GM21390 (cell line): ENCODE measurements around the gene AMACR.

Experiments used
- ATAC-seq: cut with Tn5 transposase; IDR thresholded peaks from one replicate; pipeline ENCODE4 v1.9.1; 2021; ENCODE audit not compliant: unreplicated experiment

Gene AMACR

DNA sequence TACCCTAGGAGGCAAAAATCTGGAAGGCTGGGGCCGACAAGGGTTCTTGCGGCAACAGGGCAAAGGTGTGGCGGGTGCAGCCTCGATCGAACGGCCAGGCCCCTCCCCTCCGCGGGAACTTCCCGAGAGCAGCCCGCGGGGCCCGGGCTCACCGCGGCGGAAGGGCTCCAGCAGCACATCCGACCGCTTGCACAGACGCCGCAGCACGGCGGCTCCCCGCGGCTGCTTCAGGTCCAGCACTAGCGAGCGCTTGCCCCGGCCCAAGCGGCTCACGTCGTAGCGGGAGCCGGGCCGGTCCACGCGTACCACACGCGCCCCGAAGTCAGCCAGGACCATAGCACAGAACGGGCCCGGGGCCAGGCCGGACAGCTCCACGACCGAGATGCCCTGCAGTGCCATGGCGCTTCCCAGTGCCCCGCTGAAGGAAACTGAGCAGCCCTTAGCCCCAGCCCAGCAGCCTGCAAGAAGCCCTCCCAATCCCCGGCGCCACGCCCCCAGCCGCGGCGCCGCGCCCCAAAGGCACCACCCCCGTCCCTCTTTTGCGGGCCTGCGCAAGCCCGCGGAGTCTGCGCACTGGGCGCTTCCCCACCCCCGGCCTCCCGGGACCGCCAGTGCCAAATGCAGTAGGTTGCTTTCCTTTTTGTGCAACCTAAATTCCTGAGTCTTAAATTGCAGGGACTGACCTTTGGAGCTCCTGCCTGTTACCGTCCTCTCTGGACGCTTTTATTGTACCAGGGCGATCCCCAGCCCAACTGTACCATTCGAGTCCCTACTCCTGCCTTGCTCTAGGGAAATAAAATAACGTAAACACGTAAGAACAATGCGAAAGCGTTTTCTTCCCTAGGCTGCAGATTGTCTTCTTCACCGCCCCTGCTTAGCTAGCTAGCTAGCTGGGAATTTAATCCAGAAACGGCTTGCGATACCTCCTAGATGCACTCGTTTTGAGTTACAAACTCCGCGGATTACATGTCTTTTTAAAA lies at the start of gene AMACR:
Gene AMACR, minus strand, starts transcription at position 430 of the 980 bp plus-strand sequence. Its CDS starts 31 bp downstream, at position 399.
- ATAC-seq: peak; percentile 94

DNA sequence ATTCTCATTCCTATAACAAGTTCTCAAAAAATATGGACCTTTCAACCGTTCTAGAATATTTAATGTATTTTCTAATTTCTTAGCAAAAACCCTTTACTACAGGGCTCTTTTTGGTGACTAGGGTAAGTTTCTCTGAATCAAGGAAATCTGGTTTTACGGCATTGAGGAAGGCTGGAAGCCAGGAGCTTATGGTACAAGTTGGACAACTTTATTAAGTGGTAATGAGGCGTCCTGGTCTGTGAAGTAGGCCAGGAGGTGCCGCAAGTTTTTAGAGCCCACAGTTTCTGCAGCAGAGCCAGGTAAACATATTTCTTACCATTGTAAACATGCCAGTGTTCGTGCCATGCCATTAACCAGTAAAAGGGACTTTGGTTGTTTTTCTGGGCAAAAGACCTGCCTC lies 49.7 kb upstream of the AMACR start:
- ATAC-seq: no peak

DNA sequence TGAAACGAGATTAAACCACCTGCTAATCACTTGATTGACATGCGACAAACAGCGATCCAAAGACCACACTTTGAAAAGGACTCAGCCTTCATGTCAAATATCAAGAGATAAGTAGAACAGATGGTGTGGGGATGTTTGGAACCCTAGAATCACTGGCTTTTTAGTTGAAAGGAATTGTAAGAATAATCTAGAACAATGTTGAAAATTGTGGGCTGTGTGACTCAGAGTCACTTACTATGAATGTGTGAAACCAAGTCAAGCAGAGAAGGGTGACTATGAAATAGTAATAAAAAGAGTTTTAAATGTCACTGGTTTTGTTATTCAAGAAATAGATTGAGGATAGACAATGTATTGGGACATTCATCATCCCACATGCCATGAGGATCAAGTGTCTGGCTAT lies 49.3 kb upstream of the AMACR start:
- no peak for ATAC-seq

DNA sequence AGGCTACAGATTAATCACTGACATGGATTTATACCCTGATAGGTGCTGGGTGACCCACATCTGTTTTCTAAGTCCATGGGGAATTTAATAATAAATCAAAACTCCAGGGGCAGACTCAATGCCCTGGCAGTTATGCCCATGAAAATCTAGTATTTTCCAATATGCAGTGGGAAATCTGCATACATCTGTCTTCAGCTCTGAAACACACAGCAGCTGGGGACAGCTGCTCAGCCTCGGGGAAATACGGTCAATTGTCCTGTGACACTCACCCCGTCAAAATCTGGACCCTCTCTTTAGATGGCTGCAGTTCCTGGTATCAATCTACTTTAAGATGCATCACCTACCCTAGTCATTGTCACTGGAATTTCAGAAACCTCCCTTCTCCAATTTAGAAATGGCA lies 47.8 kb upstream of the AMACR start:
- no peak for ATAC-seq

DNA sequence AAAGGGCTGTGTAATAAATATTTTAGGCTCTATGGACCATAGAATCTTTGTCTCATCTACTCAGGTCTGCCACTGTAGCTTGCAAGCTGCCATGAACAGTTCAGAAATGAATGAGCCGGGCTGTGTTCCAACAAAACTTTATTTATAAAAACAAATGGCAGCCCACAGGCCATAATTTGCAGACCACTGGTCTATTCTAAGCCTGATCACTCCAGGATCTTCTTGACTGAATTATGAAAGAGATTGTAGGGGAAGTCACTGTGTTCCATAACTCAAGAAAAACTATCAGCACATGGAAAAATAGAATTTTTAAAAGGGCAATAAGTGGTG lies 46.5 kb upstream of the AMACR start:
- ATAC-seq: no peak

DNA sequence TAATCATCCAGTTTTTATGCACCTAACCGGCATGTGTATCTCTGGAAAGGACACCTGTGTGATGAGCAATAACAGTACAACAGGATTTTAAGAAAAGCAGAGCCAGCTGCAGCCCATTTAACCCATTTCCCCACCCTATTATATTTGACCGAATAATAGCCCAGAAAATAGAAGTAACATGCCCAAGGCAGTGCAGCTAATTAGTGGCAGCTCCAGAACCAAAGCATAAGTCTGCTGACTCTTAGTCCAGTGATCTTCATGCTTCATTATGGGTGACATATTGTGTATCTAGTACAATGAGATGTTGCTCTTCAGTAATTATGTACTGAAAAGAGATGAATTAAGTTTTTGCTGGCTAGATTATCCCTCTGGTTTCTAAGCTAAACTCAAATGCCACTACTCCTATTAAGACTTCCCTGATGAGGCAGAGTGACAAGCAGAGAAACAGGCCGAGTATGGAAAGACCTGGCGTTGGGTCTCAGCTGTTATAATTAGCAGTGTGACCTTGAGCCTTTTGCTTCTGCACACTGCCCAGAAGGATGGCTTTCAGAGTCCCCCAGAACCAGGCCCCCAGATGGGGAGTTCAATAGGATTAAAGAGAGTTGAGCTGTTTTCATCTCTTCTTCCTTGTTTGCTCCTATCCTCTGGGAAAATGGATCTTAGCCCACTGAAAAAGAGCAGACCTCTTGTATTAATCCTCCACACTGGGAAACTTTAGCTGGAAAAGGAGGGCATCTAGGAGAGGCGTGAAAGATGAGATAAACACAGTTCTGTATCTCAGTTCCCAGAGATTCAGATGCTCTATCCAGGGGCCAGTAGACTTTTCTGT lies 45.9 kb upstream of the AMACR start:
- no peak for ATAC-seq

DNA sequence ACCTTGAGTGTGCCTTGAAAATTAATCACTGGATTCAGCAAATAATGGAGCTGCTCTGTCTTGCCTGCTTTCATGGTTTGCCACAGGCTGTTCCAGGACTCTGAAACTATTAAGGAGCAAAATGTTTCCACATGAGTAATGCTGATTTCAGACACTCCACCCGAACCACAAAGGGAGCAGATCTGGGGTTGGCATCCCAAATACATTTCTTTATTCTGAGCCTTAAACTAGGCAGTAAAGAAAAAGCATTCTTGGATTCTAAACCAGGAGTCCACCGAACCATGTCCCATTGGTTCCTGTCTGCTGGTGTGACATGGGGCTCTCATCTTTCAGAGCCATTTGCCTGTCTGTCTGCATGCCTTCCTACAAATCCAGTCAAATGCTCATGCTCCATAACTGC lies 45.3 kb upstream of the AMACR start:
- ATAC-seq: no peak

DNA sequence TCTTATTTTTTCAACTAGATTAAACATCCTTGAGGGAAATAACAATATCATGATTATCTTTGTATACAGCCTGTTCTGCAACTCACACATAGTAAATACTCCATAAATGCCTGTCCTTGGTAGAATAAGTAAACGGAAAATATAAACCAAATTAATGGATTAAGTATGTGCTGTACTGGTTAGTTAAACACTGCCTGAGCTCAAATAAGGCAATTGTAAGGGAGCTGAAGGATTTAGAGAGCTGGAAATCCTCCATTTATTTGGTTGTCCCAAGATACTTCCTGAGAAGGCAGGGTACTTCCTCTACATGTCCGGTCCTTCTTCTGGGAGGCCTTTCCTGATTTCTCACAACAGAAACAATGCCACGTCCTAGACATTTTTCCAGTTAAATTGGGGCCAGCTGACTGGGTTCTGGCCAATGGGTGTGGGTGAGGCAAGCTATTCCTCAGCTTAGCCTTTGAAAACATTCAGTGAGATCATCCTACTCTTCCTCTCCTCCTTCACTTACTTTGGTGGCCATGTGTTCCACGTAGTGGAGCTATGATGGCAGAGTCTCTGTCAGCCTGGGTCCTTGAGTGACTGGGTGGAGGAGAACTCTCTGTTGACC lies 43.6 kb upstream of the AMACR start:
- ATAC-seq: no peak

DNA sequence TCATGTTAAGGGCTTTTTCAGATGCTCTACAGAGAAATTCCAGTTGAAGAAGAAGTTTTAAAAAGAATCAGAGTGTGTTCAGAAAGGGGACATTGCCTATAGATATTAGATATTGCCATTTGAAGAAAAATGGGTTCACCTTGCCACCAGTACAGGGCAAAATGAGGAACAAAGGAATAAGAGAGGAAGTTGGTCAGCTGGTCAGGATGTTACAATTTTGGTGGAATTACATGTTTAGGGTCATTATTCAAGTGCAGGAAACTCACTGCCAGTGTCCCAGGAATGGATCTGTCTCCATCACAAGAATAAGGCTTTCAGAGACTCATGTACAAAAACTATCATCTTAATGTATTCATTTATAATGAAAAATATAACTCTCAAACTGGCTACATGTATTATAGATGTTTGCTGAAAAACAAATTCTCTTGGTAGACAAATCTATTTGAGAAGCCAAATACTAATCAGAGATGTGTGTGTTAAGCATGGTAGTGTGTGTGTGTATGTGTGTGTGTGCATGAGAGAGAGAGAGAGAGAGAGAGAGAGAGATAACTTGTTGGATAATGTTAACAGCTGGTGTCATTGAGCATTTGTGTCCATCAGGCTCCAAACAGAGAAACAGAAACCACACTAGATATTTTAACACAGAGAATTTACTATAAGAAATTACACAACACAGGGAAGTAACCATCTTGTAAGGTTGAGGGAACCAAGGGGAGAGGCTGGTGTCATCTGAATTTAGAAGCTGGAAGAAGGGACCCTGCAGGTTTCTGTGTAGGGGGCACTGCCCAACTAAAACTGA lies 40.1 kb upstream of the AMACR start:
- no peak for ATAC-seq

DNA sequence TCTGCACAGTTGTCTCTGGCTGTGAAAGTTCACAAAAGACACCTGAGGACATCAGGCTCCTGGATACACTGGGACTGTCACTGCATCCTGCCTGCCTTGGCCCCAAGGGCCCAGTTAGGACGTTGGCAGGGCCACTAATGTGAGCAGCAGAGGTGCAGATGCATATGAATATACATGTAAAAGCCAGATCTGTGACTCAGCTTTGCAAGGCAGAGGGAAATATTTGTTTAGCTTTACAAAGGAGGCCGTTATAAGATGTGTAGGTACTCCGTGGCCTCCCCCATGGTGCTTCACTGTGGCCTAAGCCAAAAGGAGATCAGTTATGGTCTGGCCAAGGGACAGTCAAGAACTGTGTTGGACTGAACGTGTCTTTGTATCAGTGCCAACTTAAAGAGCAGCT lies 39.3 kb upstream of the AMACR start:
- ATAC-seq: no peak

DNA sequence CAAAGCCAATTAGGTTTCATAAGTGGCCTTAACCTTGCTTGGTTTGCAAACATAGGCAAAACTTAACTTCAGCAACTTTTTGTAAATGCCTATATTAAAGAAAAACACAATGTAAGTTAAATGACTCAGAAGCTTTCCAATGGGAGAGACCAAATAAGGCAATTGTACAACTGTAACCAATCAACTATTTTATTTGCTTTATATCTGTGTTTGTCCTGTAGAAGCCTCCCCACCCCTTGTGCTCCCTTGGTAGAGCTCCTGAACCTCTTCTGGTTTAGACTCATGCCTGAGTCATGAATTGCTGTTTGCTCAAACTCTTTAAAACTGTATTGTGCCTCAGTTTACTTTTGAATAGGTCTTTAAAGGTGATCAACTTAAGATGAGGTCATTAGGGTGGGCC lies 38.1 kb upstream of the AMACR start:
- no peak for ATAC-seq

DNA sequence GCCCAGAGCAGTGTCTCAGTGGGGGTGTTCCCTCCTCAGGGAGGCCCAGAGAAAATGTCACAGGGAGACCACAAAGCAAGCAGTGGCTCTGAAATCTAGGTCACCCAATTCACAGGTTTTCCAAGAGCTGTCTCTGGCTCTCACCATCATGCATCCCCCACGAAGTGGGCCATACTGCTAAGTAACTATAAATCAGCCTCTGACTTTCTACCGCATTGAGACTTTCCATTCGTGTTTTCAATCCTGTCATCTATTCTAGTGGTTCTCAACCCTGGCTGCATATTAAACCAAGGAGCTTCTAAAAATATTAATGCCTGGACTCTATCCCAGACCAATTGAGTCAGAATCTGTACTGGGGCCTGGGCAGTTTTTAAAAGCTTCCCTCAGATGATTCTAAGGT lies 37.2 kb upstream of the AMACR start:
- no peak for ATAC-seq

DNA sequence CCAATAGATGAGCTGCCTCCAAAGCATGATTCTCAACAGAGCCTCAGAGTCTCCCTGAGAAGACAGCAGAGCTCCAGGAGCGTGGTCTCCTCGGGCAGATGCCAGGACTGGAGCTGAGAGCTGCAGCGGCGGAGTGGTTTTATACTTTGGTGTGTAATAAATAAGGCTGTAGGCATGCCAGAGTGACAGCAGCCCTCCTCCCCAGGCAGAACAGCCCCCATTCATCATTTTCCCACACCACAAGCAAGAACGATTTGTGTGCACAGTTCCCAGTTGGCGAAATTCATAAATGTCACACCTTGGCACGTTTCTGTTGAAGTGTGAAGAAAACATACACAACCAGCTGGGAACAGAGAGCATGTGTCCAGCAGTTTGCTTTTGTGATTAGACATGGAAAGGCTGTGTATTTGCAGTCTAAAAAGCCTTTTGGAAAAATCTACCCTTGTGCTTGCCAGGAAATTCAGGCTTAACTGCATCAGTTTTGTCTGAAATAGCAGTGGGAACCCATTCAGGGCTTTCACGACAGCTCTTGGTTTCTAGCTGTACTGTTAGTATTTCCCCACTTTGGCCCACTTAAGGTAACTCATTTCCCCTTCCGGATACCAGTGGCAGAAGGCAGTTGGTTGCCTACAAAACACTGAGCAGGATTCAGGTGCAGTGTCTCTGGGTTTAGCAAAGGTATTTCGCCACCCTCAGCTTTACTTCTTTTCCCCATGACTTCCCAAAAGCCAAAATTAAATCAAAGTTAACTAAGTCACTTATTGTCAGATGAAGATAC lies 35.4 kb upstream of the AMACR start, which contains the start of gene C1QTNF3:
Gene C1QTNF3, minus strand, starts transcription at position 115 of the 778 bp plus-strand sequence. Its CDS starts 88 bp downstream, at position 27.
- ATAC-seq: no peak

DNA sequence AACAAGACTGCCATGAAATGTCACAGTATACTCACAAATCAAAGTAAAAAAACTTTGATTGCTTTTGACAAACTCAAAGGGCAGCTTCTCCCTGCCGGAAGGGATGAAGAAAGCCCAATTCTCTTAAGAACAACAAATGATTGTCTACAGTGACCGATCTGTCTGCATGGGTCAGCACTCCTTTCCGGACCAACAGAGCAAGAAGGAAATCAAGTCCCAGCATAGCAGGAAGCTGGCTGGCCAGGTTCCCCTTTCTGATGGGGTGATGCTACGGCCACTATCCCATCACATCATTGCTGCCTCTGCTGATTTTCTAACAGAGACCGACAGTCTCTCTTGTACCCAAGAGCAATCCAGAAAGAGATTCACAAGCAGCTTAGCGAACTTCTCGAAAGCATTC lies 34.5 kb upstream of the AMACR start:
- ATAC-seq: no peak

DNA sequence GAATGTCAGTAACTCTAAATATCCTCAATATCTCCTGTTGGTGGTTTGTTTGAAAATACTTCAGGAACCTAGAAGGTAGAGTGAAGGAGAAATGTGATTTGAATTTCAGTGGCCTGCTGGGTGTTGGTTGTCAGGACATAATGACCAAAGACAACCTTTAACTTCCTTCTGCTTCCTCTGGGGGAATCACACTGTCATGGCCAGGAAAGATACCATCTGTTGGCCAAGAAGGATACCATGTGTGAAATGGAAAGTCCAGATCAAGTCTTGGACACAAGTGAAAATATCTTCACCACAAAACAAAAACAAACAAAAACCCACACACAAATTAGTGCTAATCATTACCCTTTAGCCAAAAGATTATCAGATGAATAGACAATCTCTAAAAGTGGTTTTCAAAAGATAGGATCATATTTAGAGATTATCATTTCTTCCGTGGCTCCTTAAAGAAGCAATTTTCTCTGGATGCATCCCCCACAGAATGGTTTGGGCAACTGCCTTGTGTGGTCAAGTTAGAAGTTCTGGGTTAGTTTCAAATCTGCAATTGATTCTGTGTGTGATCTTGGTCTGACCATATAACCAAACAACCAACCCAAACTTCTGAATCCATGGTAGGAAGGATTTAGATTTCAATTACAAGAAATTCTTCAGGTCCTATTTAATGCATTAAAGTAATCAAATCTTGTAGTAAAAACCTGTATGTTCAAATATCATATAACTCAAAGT lies 33.6 kb upstream of the AMACR start:
- no peak for ATAC-seq

DNA sequence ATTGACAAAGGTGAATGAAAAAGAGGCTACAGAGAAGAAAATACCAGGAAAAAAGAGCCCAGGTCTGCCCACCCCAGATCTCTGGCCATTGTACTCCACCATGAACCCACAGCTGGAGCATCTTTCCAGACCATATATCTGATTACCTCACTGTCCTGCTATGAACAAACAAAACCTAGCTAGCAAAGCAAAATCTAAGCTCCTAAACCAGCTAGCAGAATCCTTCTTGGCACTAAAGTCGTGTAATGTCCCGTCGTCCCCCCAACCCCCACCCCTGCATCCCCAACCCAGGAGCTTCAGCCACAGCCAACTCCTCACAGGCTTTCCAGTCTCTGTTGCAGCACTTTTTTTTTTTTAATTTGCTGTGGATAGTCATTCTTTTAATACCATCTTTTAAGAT lies 32.6 kb upstream of the AMACR start:
- ATAC-seq: no peak

DNA sequence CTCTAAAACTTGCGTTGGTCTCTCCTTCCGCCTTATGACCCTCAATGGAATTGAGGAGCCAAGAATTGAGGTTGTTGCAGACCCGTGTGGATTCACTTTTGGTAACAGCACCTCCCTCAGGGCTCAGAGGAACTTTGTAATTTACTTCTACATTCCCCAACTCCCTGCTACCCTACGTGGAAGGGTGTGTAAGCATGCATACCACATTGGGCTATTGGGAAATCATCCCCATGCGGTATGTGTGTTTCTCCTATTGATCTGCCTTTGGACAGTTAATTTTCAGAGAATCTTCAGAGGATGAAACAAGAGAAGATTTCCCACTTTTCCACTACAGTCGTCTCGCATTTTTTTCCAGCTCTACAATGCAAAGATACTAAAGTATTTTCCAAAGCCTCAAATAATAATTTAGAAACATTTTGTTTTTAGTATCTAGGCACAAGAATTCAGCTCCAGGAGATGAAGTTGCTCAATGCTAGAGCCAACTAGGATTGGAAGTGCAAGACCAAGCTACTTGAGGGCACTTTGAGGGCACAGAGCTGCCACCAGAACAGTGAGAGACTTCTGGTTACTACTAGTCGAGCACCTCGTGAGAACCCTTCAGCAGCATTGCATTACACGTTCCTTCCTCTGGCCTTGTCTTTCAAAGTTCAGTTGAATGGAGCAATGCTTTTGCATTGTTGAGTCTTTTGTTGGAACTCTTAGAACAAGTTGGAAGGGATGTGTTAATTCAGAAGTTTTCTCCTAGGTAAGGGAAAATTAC lies 31.7 kb upstream of the AMACR start:
- ATAC-seq: no peak

DNA sequence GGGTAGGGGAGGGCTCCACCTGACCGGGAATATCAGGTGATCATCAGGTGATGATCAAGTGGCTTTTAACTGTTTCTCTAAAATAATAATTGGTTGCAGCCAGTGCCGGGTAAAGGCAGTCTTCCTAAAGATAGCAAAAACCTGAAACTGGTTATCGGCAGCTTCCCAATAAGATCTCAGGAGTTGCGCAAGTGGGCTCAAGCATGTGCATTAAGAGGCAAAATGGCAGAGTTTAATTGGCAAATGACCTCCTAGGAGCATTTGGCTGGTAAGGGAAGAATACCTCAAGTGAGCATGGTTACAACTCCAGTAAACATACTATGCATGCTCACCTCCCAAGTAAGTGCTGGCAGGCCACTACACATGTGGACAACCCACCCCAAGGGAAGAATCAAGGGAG lies 31.0 kb upstream of the AMACR start:
- no peak for ATAC-seq

DNA sequence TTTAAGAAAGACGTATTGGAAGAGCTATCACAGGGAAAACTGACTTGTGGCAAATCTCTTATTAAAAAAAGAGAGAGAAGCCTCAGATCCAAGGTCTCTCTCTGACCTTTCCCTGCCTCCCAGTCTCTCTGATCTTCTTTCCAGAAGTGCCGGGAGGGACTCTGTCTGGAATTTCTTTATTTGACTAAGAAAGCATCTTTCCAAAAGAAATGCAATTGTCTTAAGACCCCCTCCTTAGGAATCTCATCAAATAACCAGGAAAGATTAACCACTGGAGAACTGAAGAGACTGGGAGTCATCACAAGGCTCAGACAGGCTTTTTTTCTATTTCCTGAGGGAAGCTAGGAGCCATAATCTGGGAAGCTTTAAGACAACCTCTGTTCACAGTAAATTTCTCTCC lies 30.5 kb upstream of the AMACR start:
- ATAC-seq: no peak
